Measurements from ENCODE around the gene ITGBL1. TPM values are rescaled to one million over a fixed set of nuclear protein-coding genes. Genes with fewer than 3 reads are reported as not detected.

The ITGBL1 gene
- total and polyA plus RNA-seq, 2 donors (not counting 3 experiments of a cell fraction or from before 2014, with no cell fraction given), result 4.6 to 8.8 TPM

GRCh38 chr13:101488734-101489133, 36.3 kb downstream of the ITGBL1 start:
- Histone ChIP-seq H3K4me3 (replicated peaks in 1 of 3; ENCODE audit: insufficient read depth in 1 of 3, low read depth in 1 of 3, low read length in 3 of 3) (no peak overlapping the region), H3K4me1 (ENCODE audit: control insufficient read depth, extremely low read depth, insufficient read depth, low read length) (peaks cover 50% of the 10 kb centered on the region), H3K9ac (replicated peaks; ENCODE audit: extremely low read depth, insufficient read depth, low read length) (peak overlapping the region; percentile 68), H3K4me2 (ENCODE audit: insufficient read depth, low read length) (no peak overlapping the region), H2AFZ (ENCODE audit: low read depth, low read length) (no peak overlapping the region), H3K27me3 (ENCODE audit: control insufficient read depth in 2 of 2, insufficient read depth in 2 of 2, low read length in 2 of 2) (no peaks in the 10 kb centered on the region), H3K79me2 (ENCODE audit: control insufficient read depth, insufficient read depth, low read length) (peaks cover 4% of the 10 kb centered on the region), H3K27ac (ENCODE audit: insufficient read depth, low read depth, low read length) (peak overlapping the region; percentile 99), H4K20me1 (replicated peaks; ENCODE audit: control insufficient read depth, extremely low read depth, insufficient read depth, low read length) (no peaks in the 10 kb centered on the region), H3K9me1 (replicated peaks; ENCODE audit: control insufficient read depth, extremely low read depth, insufficient read depth, low read length) (no peaks in the 10 kb centered on the region), H3K36me3 (ENCODE audit: control insufficient read depth in 2 of 2, extremely low read depth in 1 of 2, insufficient read depth in 2 of 2, low read length in 2 of 2) (no peaks in the 10 kb centered on the region), H3K9me3 (replicated peaks; ENCODE audit: control insufficient read depth, insufficient read depth, low read length) (no peaks in the 10 kb centered on the region)
- no peak for TF ChIP-seq MAX (IDR thresholded peaks at IDR 0.05; ENCODE audit: insufficient read depth, insufficient read length)
- no peak for TF ChIP-seq FOS (IDR thresholded peaks at IDR 0.05; ENCODE audit: borderline replicate concordance, insufficient read depth, low read length)
- TF ChIP-seq POLR2A (IDR thresholded peaks at IDR 0.05; ENCODE audit: low read depth, low read length), result no peak
- TF ChIP-seq EZH2 (IDR thresholded peaks at IDR 0.05; ENCODE audit: borderline replicate concordance, low read depth, low read length, severe bottlenecking), result no peak
- no peak for TF ChIP-seq JUN (IDR thresholded peaks at IDR 0.05; ENCODE audit: borderline replicate concordance, insufficient read depth, insufficient read length, low read depth)
- TF ChIP-seq POLR2AphosphoS5 (IDR thresholded peaks at IDR 0.05; ENCODE audit: insufficient read depth, low read depth, low read length), result no peak
- TF ChIP-seq CTCF (IDR thresholded peaks at IDR 0.05; ENCODE audit: extremely low read depth in 1 of 2, insufficient read depth in 1 of 2, low read depth in 1 of 2, low read length in 2 of 2), result no peak
- no peak for TF ChIP-seq GATA2 (IDR thresholded peaks at IDR 0.05; ENCODE audit: insufficient read depth, insufficient read length, low read depth, low read length)
- no peak for TF ChIP-seq MYC (IDR thresholded peaks at IDR 0.05; ENCODE audit: low read depth, low read length)
- ChIA-PET CTCF (interaction anchor here (1.6 to 3.1 kb wide), 4 partner anchors 8 to 344 kb away, joined by 6 to 19 read pairs (median 13); no protein-coding TSS in a partner anchor), POLR2A (no interaction called here)
- dilution Hi-C loops (cut with MboI; ENCODE audit: extremely low pct_ligation_motif_present, low sequenced_read_pairs), result no loop called here
- intact Hi-C loops (cut with micrococcal nuclease), result loop anchor here (1.0 to 10.0 kb wide), 7 partner anchors 24 to 706 kb away; no protein-coding TSS in a partner anchor
- no TSS peak for BruUV-seq (replicated peaks)
- FAIRE-seq, result no peak
- peak; percentile 28 for DNase-seq (ENCODE audit: low read depth, low spot score)

Measured in endothelial cell of umbilical vein (primary cell).